ENCODE measurements around the gene CDCP1.

DNA sequence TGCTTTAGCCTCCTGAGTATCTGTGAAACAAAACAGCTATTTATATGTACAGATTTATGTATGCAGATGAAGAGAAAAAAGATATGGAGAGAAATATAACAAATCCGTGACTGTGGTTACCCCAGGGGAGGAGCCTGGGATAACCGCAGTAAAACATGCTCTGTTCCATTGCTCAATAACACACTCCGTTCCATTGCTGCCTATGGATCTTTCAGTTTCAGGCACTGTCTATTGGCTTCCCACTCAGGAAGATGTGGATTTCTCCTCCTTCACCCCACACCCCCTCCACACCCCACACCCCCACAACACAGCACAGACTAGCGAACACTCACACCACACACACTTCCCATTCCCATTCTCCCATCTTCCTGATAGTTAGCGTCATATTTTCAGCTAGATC is 47.9 kb downstream of the CDCP1 start:
- TF ChIP-seq, protein P1, sequence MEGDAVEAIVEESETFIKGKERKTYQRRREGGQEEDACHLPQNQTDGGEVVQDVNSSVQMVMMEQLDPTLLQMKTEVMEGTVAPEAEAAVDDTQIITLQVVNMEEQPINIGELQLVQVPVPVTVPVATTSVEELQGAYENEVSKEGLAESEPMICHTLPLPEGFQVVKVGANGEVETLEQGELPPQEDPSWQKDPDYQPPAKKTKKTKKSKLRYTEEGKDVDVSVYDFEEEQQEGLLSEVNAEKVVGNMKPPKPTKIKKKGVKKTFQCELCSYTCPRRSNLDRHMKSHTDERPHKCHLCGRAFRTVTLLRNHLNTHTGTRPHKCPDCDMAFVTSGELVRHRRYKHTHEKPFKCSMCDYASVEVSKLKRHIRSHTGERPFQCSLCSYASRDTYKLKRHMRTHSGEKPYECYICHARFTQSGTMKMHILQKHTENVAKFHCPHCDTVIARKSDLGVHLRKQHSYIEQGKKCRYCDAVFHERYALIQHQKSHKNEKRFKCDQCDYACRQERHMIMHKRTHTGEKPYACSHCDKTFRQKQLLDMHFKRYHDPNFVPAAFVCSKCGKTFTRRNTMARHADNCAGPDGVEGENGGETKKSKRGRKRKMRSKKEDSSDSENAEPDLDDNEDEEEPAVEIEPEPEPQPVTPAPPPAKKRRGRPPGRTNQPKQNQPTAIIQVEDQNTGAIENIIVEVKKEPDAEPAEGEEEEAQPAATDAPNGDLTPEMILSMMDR (conservative IDR thresholded peaks at IDR 0.05 in 1 of 2, IDR thresholded peaks at IDR 0.05 in 1 of 2; ENCODE audit: extremely low read depth in 1 of 2, insufficient read depth in 1 of 2, low read depth in 1 of 2, low read length in 2 of 2): no peak
- no peak for TF ChIP-seq EZH2 (IDR thresholded peaks at IDR 0.05; ENCODE audit: borderline replicate concordance, low read length)

All from mammary epithelial cell (primary cell).